WTC11 (cell line): ENCODE measurements around the gene ABCB10. TPM values are rescaled to one million over a fixed set of nuclear protein-coding genes. Genes with fewer than 3 reads are reported as not detected.

Experiments used
- ATAC-seq: fragments of 200-7000 bp; cut with Tn5 transposase; 2 replicates; pipeline ENCODE4 v1.10.0; 2021; ENCODE audit warnings: mild to moderate bottlenecking, moderate library complexity
- CTCF ChIA-PET: fragments of 300-600 bp; sonication (Branson Sonifier 250); formaldehyde crosslinking; loops from one replicate; lab custom pipeline; 2021; ENCODE audit warnings: antibody characterized with exemption; lab: Charles Lee
- POLR2A ChIA-PET: fragments of 350-600 bp; sonication (Branson Sonifier 250); formaldehyde crosslinking; loops from one replicate; lab custom pipeline; 2021; ENCODE audit warnings: antibody characterized with exemption; lab: Charles Lee
- DNase-seq: peaks from one replicate; pipeline ENCODE4 v3.0.0; 2021; ENCODE audit warnings: low spot score
- H3K27ac Mint-ChIP-seq: 2 replicates; pipeline ENCODE4 v1.8.0; 2021; ENCODE audit warnings: mixed read lengths
- H3K27me3 Mint-ChIP-seq: 2 replicates; pipeline ENCODE4 v1.8.0; 2021; ENCODE audit warnings: low read depth, mild to moderate bottlenecking, moderate library complexity, mixed read lengths
- H3K36me3 Mint-ChIP-seq: 2 replicates; pipeline ENCODE4 v1.8.0; 2021; ENCODE audit warnings: mixed read lengths
- H3K4me1 Mint-ChIP-seq: 2 replicates; pipeline ENCODE4 v1.8.0; 2022; ENCODE audit warnings: mixed read lengths
- H3K4me3 Mint-ChIP-seq: 2 replicates; pipeline ENCODE4 v1.8.0; 2021; ENCODE audit warnings: mild to moderate bottlenecking, moderate library complexity, mixed read lengths
- H3K9me3 Mint-ChIP-seq: 2 replicates; pipeline ENCODE4 v1.8.0; 2021; ENCODE audit warnings: mixed read lengths
- ATF1 ChIP-seq: sonication (generic); formaldehyde crosslinking; IDR thresholded peaks from 2 replicates; pipeline ENCODE4 v1.8.1; 2023; ENCODE audit warnings: mild to moderate bottlenecking, moderate library complexity, missing genetic modification reagents
- CREB1 ChIP-seq: sonication (generic); formaldehyde crosslinking; IDR thresholded peaks from 2 replicates; pipeline ENCODE4 v1.8.0; 2023; ENCODE audit warnings: mild to moderate bottlenecking, missing genetic modification reagents
- CREM ChIP-seq: sonication (generic); formaldehyde crosslinking; IDR thresholded peaks from 2 replicates; pipeline ENCODE4 v1.8.1; 2022; ENCODE audit warnings: mild to moderate bottlenecking, missing genetic modification reagents, moderate library complexity
- GABPB1 ChIP-seq: sonication (generic); formaldehyde crosslinking; IDR thresholded peaks from 2 replicates; pipeline ENCODE4 v1.8.1; 2023; ENCODE audit warnings: mild to moderate bottlenecking, missing genetic modification reagents
- GRHL2 ChIP-seq: fragments of 250-450 bp; sonication (Bioruptor Pico); IDR thresholded peaks from 2 replicates; pipeline ENCODE4 v1.8.0; 2022; ENCODE audit warnings: mild to moderate bottlenecking, moderate library complexity; ENCODE audit not compliant: insufficient replicate concordance, severe bottlenecking
- MXD4 ChIP-seq: fragments of 250-450 bp; sonication (Bioruptor Pico); IDR thresholded peaks from 2 replicates; pipeline ENCODE4 v1.8.0; 2021; ENCODE audit warnings: mild to moderate bottlenecking, moderate library complexity, borderline replicate concordance
- MYBL2 ChIP-seq: sonication (generic); formaldehyde crosslinking; IDR thresholded peaks from 2 replicates; pipeline ENCODE4 v1.8.1; 2023; ENCODE audit warnings: mild to moderate bottlenecking, moderate library complexity, missing genetic modification reagents
- TEAD4 ChIP-seq: sonication (generic); formaldehyde crosslinking; IDR thresholded peaks from 2 replicates; pipeline ENCODE4 v1.8.0; 2022; ENCODE audit warnings: mild to moderate bottlenecking, missing genetic modification reagents
- TP53 ChIP-seq: sonication (generic); formaldehyde crosslinking; IDR thresholded peaks from 2 replicates; pipeline ENCODE4 v1.8.1; 2023; ENCODE audit warnings: mild to moderate bottlenecking, missing genetic modification reagents
- ZNF219 ChIP-seq: sonication (generic); formaldehyde crosslinking; IDR thresholded peaks from 2 replicates; pipeline ENCODE4 v1.8.0; 2023; ENCODE audit warnings: missing genetic modification reagents, mild to moderate bottlenecking, borderline replicate concordance
- ZNF232 ChIP-seq: sonication (generic); formaldehyde crosslinking; IDR thresholded peaks from 2 replicates; pipeline ENCODE4 v1.8.0; 2022; ENCODE audit warnings: mild to moderate bottlenecking, missing genetic modification reagents
- ZNF263 ChIP-seq: sonication (generic); formaldehyde crosslinking; IDR thresholded peaks from 2 replicates; pipeline ENCODE4 v1.8.1; 2022; ENCODE audit warnings: low read depth, mild to moderate bottlenecking, moderate library complexity, missing genetic modification reagents
- ZNF317 ChIP-seq: sonication (generic); formaldehyde crosslinking; IDR thresholded peaks from 2 replicates; pipeline ENCODE4 v1.8.1; 2023; ENCODE audit warnings: low read depth, mild to moderate bottlenecking, moderate library complexity, missing genetic modification reagents, borderline replicate concordance
- total RNA-seq: library from RNA; stranded (reverse); gene quantifications from 3 replicates; pipeline ENCODE4 v1.2.3, GENCODE V29; 2021
- TF ChIP-seq, protein P1 (sequence below): sonication (generic); formaldehyde crosslinking; IDR thresholded peaks from 2 replicates; pipeline ENCODE4 v1.8.0; 2022; ENCODE audit warnings: mild to moderate bottlenecking, missing genetic modification reagents
- TF ChIP-seq, protein P2 (sequence below): sonication (generic); formaldehyde crosslinking; IDR thresholded peaks from 2 replicates; pipeline ENCODE4 v1.8.0; 2022; ENCODE audit warnings: mild to moderate bottlenecking, missing genetic modification reagents
- TF ChIP-seq, protein P3 (sequence below): sonication (generic); formaldehyde crosslinking; IDR thresholded peaks from 2 replicates; pipeline ENCODE4 v1.8.1; 2023; ENCODE audit warnings: mild to moderate bottlenecking, missing genetic modification reagents
- TF ChIP-seq, protein P4 (sequence below): sonication (generic); formaldehyde crosslinking; IDR thresholded peaks from 2 replicates; pipeline ENCODE4 v1.8.1; 2023; ENCODE audit warnings: mild to moderate bottlenecking, moderate library complexity, missing genetic modification reagents
- TF ChIP-seq, protein P5 (sequence below): fragments of 250-450 bp; sonication (Bioruptor Pico); IDR thresholded peaks from 2 replicates; pipeline ENCODE4 v1.9.0; 2021; ENCODE audit warnings: mild to moderate bottlenecking
- TF ChIP-seq, protein P6 (sequence below): sonication (generic); formaldehyde crosslinking; IDR thresholded peaks from 2 replicates; pipeline ENCODE4 v1.8.1; 2022; ENCODE audit warnings: missing genetic modification reagents, borderline replicate concordance
- TF ChIP-seq, protein P7 (sequence below): sonication (generic); formaldehyde crosslinking; IDR thresholded peaks from 2 replicates; pipeline ENCODE4 v1.8.1; 2022; ENCODE audit warnings: low read depth, mild to moderate bottlenecking, moderate library complexity, missing genetic modification reagents, borderline replicate concordance
- TF ChIP-seq, protein P8 (sequence below): sonication (generic); formaldehyde crosslinking; IDR thresholded peaks from 2 replicates; pipeline ENCODE4 v1.8.1; 2023; ENCODE audit warnings: mild to moderate bottlenecking, missing genetic modification reagents, moderate library complexity
- TF ChIP-seq, protein P9 (sequence below): sonication (generic); formaldehyde crosslinking; IDR thresholded peaks from 2 replicates; pipeline ENCODE4 v1.8.0; 2022; ENCODE audit warnings: mild to moderate bottlenecking, missing genetic modification reagents
- TF ChIP-seq, protein P10 (sequence below): sonication (generic); formaldehyde crosslinking; IDR thresholded peaks from 2 replicates; pipeline ENCODE4 v1.8.0; 2022; ENCODE audit warnings: missing genetic modification reagents

ABCB10 gene
- total RNA-seq, 1 experiment from 2014 or later, result 11.0 TPM

DNA sequence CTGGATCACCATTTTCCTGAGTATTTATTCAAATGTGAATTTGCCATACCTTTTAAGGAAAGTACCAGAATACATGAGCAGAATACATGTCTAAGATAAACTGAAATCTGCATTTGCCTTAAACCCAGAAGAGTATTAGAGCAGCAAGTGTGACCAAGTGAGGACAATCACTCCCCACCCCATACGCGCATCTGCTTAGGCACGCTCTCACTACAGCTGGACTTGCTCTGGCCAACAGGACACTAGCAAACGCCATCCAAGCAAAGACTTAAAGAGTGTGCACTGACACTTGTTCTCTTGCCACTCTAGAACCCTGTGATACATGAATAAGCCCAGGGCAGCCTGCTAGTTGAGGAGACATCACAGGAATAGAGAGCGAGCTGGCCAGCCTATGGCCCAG is 76.0 kb downstream of the ABCB10 start (continued):
- TF ChIP-seq, protein P1, sequence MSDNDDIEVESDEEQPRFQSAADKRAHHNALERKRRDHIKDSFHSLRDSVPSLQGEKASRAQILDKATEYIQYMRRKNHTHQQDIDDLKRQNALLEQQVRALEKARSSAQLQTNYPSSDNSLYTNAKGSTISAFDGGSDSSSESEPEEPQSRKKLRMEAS (CRISPR knock-in tag), result no peak
- no peak for TF ChIP-seq ATF1 (CRISPR knock-in tag)
- TF ChIP-seq MYBL2 (CRISPR knock-in tag), result no peak
- TF ChIP-seq TEAD4 (CRISPR knock-in tag), result no peak
- TF ChIP-seq ZNF317 (CRISPR knock-in tag), result no peak
- TF ChIP-seq, protein P2, sequence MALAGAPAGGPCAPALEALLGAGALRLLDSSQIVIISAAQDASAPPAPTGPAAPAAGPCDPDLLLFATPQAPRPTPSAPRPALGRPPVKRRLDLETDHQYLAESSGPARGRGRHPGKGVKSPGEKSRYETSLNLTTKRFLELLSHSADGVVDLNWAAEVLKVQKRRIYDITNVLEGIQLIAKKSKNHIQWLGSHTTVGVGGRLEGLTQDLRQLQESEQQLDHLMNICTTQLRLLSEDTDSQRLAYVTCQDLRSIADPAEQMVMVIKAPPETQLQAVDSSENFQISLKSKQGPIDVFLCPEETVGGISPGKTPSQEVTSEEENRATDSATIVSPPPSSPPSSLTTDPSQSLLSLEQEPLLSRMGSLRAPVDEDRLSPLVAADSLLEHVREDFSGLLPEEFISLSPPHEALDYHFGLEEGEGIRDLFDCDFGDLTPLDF (CRISPR knock-in tag), result no peak

DNA sequence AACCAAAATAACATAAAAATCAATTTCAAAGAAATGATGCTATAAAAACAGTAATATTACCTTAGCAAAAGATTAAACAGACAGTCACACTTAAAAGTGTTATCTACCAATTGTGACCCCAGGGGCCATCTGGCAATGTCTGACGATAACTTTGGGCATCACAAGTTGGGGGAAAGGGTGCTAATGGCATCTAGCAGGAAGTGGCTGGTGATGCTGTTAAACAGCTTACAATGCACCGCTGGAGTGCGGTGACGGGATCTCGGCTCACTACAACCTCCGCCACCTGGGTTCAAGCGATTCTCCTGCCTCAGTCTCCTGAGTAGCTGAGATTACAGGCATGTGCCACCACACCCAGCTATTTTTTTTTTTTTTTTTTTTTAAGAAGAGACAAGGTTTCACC is 78.0 kb downstream of the ABCB10 start:
- Mint-ChIP-seq H3K36me3 (peaks cover 51% of the 10 kb centered on the region), H3K9me3 (no peaks in the 10 kb centered on the region), H3K4me3 (no peak overlapping the region), H3K27me3 (no peaks in the 10 kb centered on the region), H3K27ac (no peak overlapping the region), H3K4me1 (no peaks in the 10 kb centered on the region)
- ChIA-PET POLR2A (no interaction called here), CTCF (interaction anchor here (0.6 to 2.1 kb wide), 6 partner anchors 14 to 222 kb away, joined by 3 to 5 read pairs (median 3); no protein-coding TSS in a partner anchor)
- ATAC-seq, result no peak
- no peak for DNase-seq
- TF ChIP-seq MYBL2 (CRISPR knock-in tag) (no peak), ZNF232 (no peak), ATF1 (CRISPR knock-in tag) (no peak), ZNF219 (no peak), CREM (no peak), GABPB1 (CRISPR knock-in tag) (no peak), ZNF263 (CRISPR knock-in tag) (no peak), GRHL2 (no peak), TP53 (no peak), CREB1 (CRISPR knock-in tag) (no peak), MXD4 (CRISPR knock-in tag) (no peak)
- TF ChIP-seq, protein P3, sequence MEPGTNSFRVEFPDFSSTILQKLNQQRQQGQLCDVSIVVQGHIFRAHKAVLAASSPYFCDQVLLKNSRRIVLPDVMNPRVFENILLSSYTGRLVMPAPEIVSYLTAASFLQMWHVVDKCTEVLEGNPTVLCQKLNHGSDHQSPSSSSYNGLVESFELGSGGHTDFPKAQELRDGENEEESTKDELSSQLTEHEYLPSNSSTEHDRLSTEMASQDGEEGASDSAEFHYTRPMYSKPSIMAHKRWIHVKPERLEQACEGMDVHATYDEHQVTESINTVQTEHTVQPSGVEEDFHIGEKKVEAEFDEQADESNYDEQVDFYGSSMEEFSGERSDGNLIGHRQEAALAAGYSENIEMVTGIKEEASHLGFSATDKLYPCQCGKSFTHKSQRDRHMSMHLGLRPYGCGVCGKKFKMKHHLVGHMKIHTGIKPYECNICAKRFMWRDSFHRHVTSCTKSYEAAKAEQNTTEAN (CRISPR knock-in tag), result no peak
- TF ChIP-seq, protein P4, sequence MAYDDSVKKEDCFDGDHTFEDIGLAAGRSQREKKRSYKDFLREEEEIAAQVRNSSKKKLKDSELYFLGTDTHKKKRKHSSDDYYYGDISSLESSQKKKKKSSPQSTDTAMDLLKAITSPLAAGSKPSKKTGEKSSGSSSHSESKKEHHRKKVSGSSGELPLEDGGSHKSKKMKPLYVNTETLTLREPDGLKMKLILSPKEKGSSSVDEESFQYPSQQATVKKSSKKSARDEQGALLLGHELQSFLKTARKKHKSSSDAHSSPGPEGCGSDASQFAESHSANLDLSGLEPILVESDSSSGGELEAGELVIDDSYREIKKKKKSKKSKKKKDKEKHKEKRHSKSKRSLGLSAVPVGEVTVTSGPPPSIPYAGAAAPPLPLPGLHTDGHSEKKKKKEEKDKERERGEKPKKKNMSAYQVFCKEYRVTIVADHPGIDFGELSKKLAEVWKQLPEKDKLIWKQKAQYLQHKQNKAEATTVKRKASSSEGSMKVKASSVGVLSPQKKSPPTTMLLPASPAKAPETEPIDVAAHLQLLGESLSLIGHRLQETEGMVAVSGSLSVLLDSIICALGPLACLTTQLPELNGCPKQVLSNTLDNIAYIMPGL, result no peak
- TF ChIP-seq, protein P5, sequence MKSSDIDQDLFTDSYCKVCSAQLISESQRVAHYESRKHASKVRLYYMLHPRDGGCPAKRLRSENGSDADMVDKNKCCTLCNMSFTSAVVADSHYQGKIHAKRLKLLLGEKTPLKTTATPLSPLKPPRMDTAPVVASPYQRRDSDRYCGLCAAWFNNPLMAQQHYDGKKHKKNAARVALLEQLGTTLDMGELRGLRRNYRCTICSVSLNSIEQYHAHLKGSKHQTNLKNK (CRISPR knock-in tag), result no peak
- TF ChIP-seq, protein P6, sequence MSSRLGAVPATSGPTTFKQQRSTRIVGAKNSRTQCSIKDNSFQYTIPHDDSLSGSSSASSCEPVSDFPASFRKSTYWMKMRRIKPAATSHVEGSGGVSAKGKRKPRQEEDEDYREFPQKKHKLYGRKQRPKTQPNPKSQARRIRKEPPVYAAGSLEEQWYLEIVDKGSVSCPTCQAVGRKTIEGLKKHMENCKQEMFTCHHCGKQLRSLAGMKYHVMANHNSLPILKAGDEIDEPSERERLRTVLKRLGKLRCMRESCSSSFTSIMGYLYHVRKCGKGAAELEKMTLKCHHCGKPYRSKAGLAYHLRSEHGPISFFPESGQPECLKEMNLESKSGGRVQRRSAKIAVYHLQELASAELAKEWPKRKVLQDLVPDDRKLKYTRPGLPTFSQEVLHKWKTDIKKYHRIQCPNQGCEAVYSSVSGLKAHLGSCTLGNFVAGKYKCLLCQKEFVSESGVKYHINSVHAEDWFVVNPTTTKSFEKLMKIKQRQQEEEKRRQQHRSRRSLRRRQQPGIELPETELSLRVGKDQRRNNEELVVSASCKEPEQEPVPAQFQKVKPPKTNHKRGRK (CRISPR knock-in tag), result no peak
- TF ChIP-seq, protein P7, sequence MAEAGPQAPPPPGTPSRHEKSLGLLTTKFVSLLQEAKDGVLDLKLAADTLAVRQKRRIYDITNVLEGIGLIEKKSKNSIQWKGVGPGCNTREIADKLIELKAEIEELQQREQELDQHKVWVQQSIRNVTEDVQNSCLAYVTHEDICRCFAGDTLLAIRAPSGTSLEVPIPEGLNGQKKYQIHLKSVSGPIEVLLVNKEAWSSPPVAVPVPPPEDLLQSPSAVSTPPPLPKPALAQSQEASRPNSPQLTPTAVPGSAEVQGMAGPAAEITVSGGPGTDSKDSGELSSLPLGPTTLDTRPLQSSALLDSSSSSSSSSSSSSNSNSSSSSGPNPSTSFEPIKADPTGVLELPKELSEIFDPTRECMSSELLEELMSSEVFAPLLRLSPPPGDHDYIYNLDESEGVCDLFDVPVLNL (CRISPR knock-in tag), result no peak
- TF ChIP-seq, protein P8, sequence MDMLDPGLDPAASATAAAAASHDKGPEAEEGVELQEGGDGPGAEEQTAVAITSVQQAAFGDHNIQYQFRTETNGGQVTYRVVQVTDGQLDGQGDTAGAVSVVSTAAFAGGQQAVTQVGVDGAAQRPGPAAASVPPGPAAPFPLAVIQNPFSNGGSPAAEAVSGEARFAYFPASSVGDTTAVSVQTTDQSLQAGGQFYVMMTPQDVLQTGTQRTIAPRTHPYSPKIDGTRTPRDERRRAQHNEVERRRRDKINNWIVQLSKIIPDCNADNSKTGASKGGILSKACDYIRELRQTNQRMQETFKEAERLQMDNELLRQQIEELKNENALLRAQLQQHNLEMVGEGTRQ (CRISPR knock-in tag), result no peak
- TF ChIP-seq, protein P9, sequence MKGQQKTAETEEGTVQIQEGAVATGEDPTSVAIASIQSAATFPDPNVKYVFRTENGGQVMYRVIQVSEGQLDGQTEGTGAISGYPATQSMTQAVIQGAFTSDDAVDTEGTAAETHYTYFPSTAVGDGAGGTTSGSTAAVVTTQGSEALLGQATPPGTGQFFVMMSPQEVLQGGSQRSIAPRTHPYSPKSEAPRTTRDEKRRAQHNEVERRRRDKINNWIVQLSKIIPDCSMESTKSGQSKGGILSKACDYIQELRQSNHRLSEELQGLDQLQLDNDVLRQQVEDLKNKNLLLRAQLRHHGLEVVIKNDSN, result no peak
- TF ChIP-seq, protein P10, sequence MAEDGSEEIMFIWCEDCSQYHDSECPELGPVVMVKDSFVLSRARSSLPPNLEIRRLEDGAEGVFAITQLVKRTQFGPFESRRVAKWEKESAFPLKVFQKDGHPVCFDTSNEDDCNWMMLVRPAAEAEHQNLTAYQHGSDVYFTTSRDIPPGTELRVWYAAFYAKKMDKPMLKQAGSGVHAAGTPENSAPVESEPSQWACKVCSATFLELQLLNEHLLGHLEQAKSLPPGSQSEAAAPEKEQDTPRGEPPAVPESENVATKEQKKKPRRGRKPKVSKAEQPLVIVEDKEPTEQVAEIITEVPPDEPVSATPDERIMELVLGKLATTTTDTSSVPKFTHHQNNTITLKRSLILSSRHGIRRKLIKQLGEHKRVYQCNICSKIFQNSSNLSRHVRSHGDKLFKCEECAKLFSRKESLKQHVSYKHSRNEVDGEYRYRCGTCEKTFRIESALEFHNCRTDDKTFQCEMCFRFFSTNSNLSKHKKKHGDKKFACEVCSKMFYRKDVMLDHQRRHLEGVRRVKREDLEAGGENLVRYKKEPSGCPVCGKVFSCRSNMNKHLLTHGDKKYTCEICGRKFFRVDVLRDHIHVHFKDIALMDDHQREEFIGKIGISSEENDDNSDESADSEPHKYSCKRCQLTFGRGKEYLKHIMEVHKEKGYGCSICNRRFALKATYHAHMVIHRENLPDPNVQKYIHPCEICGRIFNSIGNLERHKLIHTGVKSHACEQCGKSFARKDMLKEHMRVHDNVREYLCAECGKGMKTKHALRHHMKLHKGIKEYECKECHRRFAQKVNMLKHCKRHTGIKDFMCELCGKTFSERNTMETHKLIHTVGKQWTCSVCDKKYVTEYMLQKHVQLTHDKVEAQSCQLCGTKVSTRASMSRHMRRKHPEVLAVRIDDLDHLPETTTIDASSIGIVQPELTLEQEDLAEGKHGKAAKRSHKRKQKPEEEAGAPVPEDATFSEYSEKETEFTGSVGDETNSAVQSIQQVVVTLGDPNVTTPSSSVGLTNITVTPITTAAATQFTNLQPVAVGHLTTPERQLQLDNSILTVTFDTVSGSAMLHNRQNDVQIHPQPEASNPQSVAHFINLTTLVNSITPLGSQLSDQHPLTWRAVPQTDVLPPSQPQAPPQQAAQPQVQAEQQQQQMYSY (CRISPR knock-in tag), result no peak
